Stomach (tissue), 9 donors: ENCODE measurements around the gene THOP1. TPM values are rescaled to one million over a fixed set of nuclear protein-coding genes. Genes with fewer than 3 reads are reported as not detected.

Experiments used
- DNase-seq, 2 donors: peaks; one replicate each; pipeline versions ENCODE4 v3.0.0 to v3.0.0-alpha.2; 2013 to 2019
- H3K27ac ChIP-seq, 5 donors: fragments of 200-600 bp in 4 of 5; sonication (generic) in 4 of 5; one replicate each; pipeline ENCODE4 v1.5.1; 2013 to 2019; ENCODE audit warnings: mild to moderate bottlenecking in 1 of 5, moderate library complexity in 1 of 5
- H3K27me3 ChIP-seq, 3 donors: fragments of 200-600 bp; sonication (generic); one replicate each; pipeline ENCODE4 v1.5.1; 2017 to 2019; ENCODE audit warnings: mixed run types in 1 of 3
- H3K36me3 ChIP-seq, 4 donors: fragments of 200-600 bp; sonication (generic); 1 replicate in 3 of 4; 2 replicates in 1 of 4; pipeline ENCODE4 v1.5.1; 2016 to 2019
- H3K4me1 ChIP-seq, 4 donors: fragments of 200-600 bp; sonication (generic); one replicate each; pipeline ENCODE4 v1.5.1; 2016 to 2019
- H3K4me3 ChIP-seq, 4 donors: fragments of 200-600 bp; sonication (generic) in 3 of 4; one replicate each; pipeline ENCODE4 v1.5.1; 2016 to 2019; ENCODE audit warnings: mild to moderate bottlenecking in 1 of 4
- H3K9me3 ChIP-seq, 4 donors: fragments of 200-600 bp; sonication (generic); one replicate each; pipeline ENCODE4 v1.5.1; 2016 to 2019
- EP300 ChIP-seq: sonication (generic); formaldehyde crosslinking; IDR thresholded peaks from one replicate; pipeline ENCODE4 v1.6.1; 2017; ENCODE audit warnings: antibody characterized with exemption
- POLR2A ChIP-seq, 4 donors: fragments of 450-650 bp; IDR thresholded peaks; one replicate each; pipeline ENCODE4 v1.6.1; 2016; ENCODE audit warnings: antibody characterized with exemption in 4 of 4, control low read depth in 2 of 4, mild to moderate bottlenecking in 1 of 4, moderate library complexity in 1 of 4
- POLR2AphosphoS5 ChIP-seq, 3 donors: sonication (generic); formaldehyde crosslinking; IDR thresholded peaks; one replicate each; pipeline ENCODE4 v1.6.1; 2016; ENCODE audit warnings: antibody characterized with exemption in 3 of 3
- WGBS, 5 donors: extraction: QIAGEN DNeasy Blood & Tissue Kit in 3 of 5; methylation state at CpG; one replicate each; pipeline versions ENCODE4 v1.1.5 to v1.1.7; 2013 to 2018; 5-methylcytosine and 5-hydroxymethylcytosine counted together
- intact Hi-C: fragments of 100-400 bp; cut with DNase I; formaldehyde crosslinking; loops from one replicate; pipeline ENCODE4 v1.15.1; 2023; ENCODE audit warnings: low total_unique reads
- polyA plus RNA-seq, 3 donors: library from polyadenylated mRNA; stranded (reverse); fragments of 200-250 nt; gene quantifications; one replicate each; pipeline ENCODE4 v1.2.3, GENCODE V29; 2013
- total RNA-seq, 5 donors: library from RNA; depleted of rRNA; stranded (reverse); fragments of >200 nt; gene quantifications; one replicate each; pipeline versions ENCODE4 v1.1.0 to v1.2.3, GENCODE V29; 2014 to 2016
- TF ChIP-seq, protein P1 (sequence below), 7 experiments: fragments of 450-650 bp in 4 of 7; fragments of 200-600 bp in 3 of 7; sonication (generic) in 3 of 7; IDR thresholded peaks; one replicate each; pipeline ENCODE4 v1.5.1; 2016 to 2019; ENCODE audit warnings: antibody characterized with exemption in 7 of 7, control low read depth in 2 of 7, mild to moderate bottlenecking in 1 of 7
- donor health status: healthy with polysubstance abuse.
- donor health status: Bipolar disorder and iron deficiency.
- donor health status: healthy.

The THOP1 gene
- total and polyA plus RNA-seq, 8 donors = 16.1 to 244 (median 47.2) TPM

DNA sequence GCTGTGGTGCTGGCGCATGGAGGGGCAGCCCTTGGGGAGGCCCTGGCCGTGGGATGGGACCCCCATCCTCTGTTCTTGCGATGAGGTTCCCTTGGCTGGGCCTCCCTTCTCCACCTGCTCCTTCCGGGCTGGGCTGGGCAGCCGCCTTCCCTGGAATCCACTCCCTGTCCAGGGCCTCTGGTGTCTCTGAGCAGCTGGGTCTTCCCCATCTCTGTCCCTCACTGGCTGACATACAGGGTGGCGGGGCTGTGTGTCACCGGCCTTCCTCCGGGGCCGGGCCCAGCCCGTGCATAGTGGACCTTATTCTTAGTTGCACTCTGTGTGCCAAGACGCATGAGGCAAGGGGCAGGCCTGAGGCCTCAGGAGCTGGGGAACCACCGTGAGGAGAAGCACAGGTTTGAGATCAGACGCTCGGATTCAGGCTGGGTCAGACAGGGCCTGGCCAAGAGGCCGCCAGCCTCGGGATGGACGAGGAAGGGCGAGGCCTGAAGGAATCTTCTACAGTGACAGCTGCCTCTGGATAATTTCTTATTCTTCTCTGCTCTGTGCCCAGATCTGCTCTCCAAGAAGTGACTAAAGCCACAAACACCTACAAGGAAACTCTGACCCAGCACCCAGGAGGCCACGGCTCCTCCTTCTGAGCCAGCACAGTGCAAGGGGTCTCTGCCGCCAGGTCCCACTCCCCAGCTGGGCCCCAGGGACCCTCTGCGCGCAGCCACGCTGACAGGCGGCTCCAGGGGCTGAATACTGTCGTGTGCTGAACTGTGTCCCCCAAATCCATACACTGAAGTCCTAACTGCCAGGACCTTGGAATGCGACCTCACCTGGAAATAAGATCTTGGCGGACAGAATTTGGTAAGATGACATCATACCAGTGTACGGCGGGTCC is 13.3 kb upstream of the THOP1 start:
- H3K36me3 ChIP-seq = peaks cover 16 to 35% (median 30%) of the 10 kb centered on the region in 4 donors
- TF ChIP-seq POLR2A (IDR thresholded peaks at IDR 0.05) (no peak), EP300 (no peak), POLR2AphosphoS5 (IDR thresholded peaks at IDR 0.05) (no peak)
- TF ChIP-seq, protein P1, sequence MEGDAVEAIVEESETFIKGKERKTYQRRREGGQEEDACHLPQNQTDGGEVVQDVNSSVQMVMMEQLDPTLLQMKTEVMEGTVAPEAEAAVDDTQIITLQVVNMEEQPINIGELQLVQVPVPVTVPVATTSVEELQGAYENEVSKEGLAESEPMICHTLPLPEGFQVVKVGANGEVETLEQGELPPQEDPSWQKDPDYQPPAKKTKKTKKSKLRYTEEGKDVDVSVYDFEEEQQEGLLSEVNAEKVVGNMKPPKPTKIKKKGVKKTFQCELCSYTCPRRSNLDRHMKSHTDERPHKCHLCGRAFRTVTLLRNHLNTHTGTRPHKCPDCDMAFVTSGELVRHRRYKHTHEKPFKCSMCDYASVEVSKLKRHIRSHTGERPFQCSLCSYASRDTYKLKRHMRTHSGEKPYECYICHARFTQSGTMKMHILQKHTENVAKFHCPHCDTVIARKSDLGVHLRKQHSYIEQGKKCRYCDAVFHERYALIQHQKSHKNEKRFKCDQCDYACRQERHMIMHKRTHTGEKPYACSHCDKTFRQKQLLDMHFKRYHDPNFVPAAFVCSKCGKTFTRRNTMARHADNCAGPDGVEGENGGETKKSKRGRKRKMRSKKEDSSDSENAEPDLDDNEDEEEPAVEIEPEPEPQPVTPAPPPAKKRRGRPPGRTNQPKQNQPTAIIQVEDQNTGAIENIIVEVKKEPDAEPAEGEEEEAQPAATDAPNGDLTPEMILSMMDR (IDR thresholded peaks at IDR 0.05) = no peak
- peaks cover 17 to 64% (median 49%) of the 10 kb centered on the region in 4 donors for H3K4me1 ChIP-seq
- DNase-seq = peak in 1 of 2 donors; percentile 26
- H3K4me3 ChIP-seq = no peak overlapping the region
- 70 to 81% (median 80%) methylated on average over 18 to 29 of the region's 29 CpGs for WGBS, 5 donors
- H3K27ac ChIP-seq = peak overlapping the region in 3 of 5 donors; percentile 5 to 76 (median 20)
- intact Hi-C loops = no loop called here
- no peaks in the 10 kb centered on the region for H3K27me3 ChIP-seq
- H3K9me3 ChIP-seq = no peaks in the 10 kb centered on the region

DNA sequence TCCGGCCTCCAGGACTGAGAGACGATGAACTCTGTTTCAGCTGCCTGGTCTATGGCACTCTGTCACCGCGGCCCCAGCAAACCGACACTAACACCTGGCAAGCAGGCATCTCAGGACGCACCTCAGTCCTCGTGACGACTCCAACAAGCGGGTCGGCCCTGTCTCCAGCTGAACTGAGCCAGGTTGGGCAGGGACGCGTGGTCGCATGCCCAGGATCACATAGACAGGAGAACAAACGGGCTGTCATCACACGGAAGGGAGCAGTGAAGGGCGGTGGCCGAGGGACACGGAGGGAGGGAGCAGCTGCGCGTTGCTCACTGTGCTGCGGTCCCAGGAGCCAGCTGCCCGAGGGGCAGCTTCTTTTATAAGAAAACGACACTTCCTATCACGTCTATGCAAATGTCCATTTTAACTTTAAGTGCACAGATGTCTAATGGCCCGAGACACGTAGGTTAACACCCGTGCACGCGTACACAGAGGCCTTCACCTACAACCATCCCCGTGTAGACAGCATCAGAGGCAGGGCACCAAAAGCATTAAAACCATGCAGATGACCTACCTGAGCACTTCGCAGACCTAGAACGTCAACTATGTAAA is 11.1 kb upstream of the THOP1 start:
- H3K4me1 ChIP-seq = peaks cover 17 to 69% (median 52%) of the 10 kb centered on the region in 4 donors
- no peaks in the 10 kb centered on the region for H3K9me3 ChIP-seq
- H3K4me3 ChIP-seq = no peak overlapping the region
- peak overlapping the region in 2 of 5 donors; percentile 71 to 82 for H3K27ac ChIP-seq
- WGBS, 5 donors = 86 to 90% (median 88%) methylated on average over 25 to 32 of the region's 32 CpGs
- intact Hi-C loops = no loop called here
- TF ChIP-seq POLR2AphosphoS5 (IDR thresholded peaks at IDR 0.05) (no peak), EP300 (no peak), POLR2A (IDR thresholded peaks at IDR 0.05) (no peak)
- TF ChIP-seq, protein P1 (IDR thresholded peaks at IDR 0.05) = no peak
- H3K36me3 ChIP-seq = peaks cover 0 to 36% (median 26%) of the 10 kb centered on the region in 4 donors
- no peaks in the 10 kb centered on the region for H3K27me3 ChIP-seq
- no peak for DNase-seq

DNA sequence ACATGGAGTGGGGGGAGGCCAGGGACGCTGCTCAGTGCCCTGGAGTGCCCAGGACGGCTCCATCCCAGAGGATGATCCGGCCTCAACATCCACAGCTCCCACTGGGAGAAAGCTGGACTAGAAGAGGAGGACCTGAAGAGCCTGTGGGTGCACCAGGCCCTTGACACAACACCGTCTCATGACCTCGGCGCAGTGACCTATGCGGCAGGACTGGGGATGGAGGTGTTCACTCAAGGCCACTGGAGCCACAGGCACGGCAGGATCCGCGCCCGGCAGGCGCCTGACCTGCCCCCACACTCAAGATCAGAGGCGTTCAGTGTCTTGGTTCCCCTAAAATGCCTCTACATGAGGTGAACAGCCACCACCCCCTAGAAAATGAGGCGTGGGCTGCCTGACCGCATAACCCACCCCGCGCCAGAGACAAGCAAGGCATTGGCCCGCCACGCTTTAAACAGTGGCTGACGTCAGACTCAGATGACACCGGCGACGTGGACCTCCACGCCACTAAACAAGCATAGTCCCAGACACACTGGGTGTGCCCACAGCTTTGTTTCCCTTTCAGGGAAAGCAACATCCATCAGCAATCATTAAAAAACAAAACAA is 10.2 kb upstream of the THOP1 start:
- Histone ChIP-seq H3K4me1 (peaks cover 17 to 67% (median 50%) of the 10 kb centered on the region in 4 donors), H3K4me3 (peak overlapping the region in 1 of 4 donors; percentile 13), H3K36me3 (peaks cover 0 to 40% (median 31%) of the 10 kb centered on the region in 4 donors), H3K9me3 (no peaks in the 10 kb centered on the region), H3K27ac (peak overlapping the region; percentile 1 to 82 (median 71)), H3K27me3 (no peaks in the 10 kb centered on the region)
- no peak for DNase-seq
- TF ChIP-seq, protein P1 (IDR thresholded peaks at IDR 0.05) = no peak
- no peak for TF ChIP-seq POLR2A (IDR thresholded peaks at IDR 0.05)
- no peak for TF ChIP-seq EP300
- TF ChIP-seq POLR2AphosphoS5 (IDR thresholded peaks at IDR 0.05) = no peak
- intact Hi-C loops = no loop called here
- 82 to 88% (median 83%) methylated on average over 13 to 24 of the region's 24 CpGs for WGBS, 5 donors
